Transverse colon (tissue), 4 donors: ENCODE data around the gene GPC6. TPM values are rescaled to one million over a fixed set of nuclear protein-coding genes. Genes with fewer than 3 reads are reported as not detected.

Experiments
- DNase-seq: peaks from one replicate; pipeline ENCODE4 v3.0.0-alpha.2; 2019
- H3K27ac ChIP-seq, 4 donors: fragments of 200-600 bp; sonication (generic); 2 replicates each; pipeline ENCODE4 v1.5.1; 2016 to 2018; ENCODE audit warnings: inconsistent platforms in 4 of 4
- H3K27me3 ChIP-seq: fragments of 200-600 bp; sonication (generic); 2 replicates; pipeline ENCODE4 v1.5.1; 2017; ENCODE audit warnings: inconsistent platforms
- H3K36me3 ChIP-seq, 4 donors: fragments of 200-600 bp; sonication (generic); 2 replicates each; pipeline ENCODE4 v1.5.1; 2017 to 2019; ENCODE audit warnings: inconsistent platforms in 4 of 4
- H3K4me1 ChIP-seq, 4 donors: fragments of 200-600 bp; sonication (generic); 2 replicates each; pipeline ENCODE4 v1.5.1; 2017 to 2020; ENCODE audit warnings: inconsistent platforms in 4 of 4
- H3K4me3 ChIP-seq, 4 donors: fragments of 200-600 bp; sonication (generic); 1 replicate in 1 of 4; 2 replicates in 3 of 4; pipeline versions ENCODE4 v1.5.1 to v1.6.1; 2017 to 2019; ENCODE audit warnings: inconsistent platforms in 4 of 4
- H3K9me3 ChIP-seq, 2 donors: fragments of 200-600 bp; sonication (generic); 2 replicates each; pipeline ENCODE4 v1.5.1; 2017 to 2019; ENCODE audit warnings: inconsistent platforms in 2 of 2
- EP300 ChIP-seq: sonication (generic); formaldehyde crosslinking; IDR thresholded peaks from one replicate; pipeline ENCODE4 v1.6.1; 2017; ENCODE audit warnings: antibody characterized with exemption, low read depth
- POLR2A ChIP-seq: fragments of 450-650 bp; IDR thresholded peaks from one replicate; pipeline ENCODE4 v1.6.1; 2016; ENCODE audit warnings: antibody characterized with exemption, mild to moderate bottlenecking, moderate library complexity
- POLR2AphosphoS5 ChIP-seq, 3 donors: sonication (generic); formaldehyde crosslinking; IDR thresholded peaks; one replicate each; pipeline ENCODE4 v1.6.1; 2016; ENCODE audit warnings: antibody characterized with exemption in 3 of 3
- WGBS, 2 donors: methylation state at CpG; one replicate each; pipeline ENCODE4 v1.1.5; 2018; ENCODE audit warnings: low coverage in 1 of 2; 5-methylcytosine and 5-hydroxymethylcytosine counted together
- in situ Hi-C, 4 donors: fragments of 200-750 bp; cut with MboI; loops; one replicate each; pipeline versions ENCODE4 v1.15.0 to v1.15.1; 2017; ENCODE audit warnings: low sequenced_read_pairs in 3 of 4, low pct_ligation_motif_present in 1 of 4, low pct_unique_long_range_greater_than_20kb in 1 of 4
- intact Hi-C: fragments of 100-400 bp; cut with DNase I; formaldehyde crosslinking; loops from one replicate; pipeline ENCODE4 v1.15.1; 2023; ENCODE audit warnings: low total_unique reads
- total RNA-seq, 4 donors: library from RNA; depleted of rRNA; stranded (reverse); fragments of >200 nt; gene quantifications; one replicate each; pipeline ENCODE4 v1.1.0, GENCODE V29; 2016
- TF ChIP-seq, protein P1 (sequence below), 5 experiments: fragments of 200-600 bp in 3 of 5; fragments of 450-650 bp in 2 of 5; sonication (generic) in 3 of 5; IDR thresholded peaks; 1 replicate in 2 of 5; 2 replicates in 3 of 5; pipeline ENCODE4 v1.5.1; 2016 to 2017; ENCODE audit warnings: antibody characterized with exemption in 5 of 5, inconsistent platforms in 3 of 5, mild to moderate bottlenecking in 2 of 5, moderate library complexity in 1 of 5

Gene GPC6
- total RNA-seq, 4 donors from 2014 or later = 0.75 to 5.7 (median 4.0) TPM

DNA sequence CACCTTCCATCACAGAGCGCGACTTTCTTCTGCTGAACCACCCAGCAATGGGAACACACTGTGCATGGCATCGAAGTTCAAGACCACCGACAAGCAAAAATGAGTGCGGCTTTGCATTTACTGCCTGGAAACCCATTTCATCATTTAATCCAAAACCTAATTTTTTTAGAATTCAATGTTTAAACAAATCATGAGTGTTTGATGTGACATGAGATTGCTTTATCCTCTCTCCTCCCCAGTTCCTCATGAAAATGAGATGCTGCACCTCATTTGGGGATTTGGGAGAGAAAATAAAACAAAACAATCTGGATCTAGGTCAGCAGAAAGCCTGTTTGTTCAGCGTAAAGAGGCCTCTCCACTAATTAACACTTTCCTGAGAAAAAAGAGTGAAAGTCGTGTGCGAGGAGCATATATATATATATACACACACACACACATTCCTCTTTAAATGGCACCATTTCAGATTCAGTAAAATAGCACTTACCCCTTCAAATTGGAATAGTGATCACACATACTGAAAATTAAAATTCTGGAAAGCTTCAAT is 1126.6 kb downstream of the GPC6 start:
- H3K27me3 ChIP-seq = no peaks in the 10 kb centered on the region
- H3K4me3 ChIP-seq = no peak overlapping the region
- no peaks in the 10 kb centered on the region for H3K36me3 ChIP-seq
- DNase-seq = no peak
- intact Hi-C loops = no loop called here
- 90 to 93% methylated on average over 8 of the region's 8 CpGs for WGBS, 2 donors
- TF ChIP-seq POLR2A (no peak), POLR2AphosphoS5 (IDR thresholded peaks at IDR 0.05) (no peak), EP300 (no peak)
- TF ChIP-seq, protein P1, sequence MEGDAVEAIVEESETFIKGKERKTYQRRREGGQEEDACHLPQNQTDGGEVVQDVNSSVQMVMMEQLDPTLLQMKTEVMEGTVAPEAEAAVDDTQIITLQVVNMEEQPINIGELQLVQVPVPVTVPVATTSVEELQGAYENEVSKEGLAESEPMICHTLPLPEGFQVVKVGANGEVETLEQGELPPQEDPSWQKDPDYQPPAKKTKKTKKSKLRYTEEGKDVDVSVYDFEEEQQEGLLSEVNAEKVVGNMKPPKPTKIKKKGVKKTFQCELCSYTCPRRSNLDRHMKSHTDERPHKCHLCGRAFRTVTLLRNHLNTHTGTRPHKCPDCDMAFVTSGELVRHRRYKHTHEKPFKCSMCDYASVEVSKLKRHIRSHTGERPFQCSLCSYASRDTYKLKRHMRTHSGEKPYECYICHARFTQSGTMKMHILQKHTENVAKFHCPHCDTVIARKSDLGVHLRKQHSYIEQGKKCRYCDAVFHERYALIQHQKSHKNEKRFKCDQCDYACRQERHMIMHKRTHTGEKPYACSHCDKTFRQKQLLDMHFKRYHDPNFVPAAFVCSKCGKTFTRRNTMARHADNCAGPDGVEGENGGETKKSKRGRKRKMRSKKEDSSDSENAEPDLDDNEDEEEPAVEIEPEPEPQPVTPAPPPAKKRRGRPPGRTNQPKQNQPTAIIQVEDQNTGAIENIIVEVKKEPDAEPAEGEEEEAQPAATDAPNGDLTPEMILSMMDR (IDR thresholded peaks at IDR 0.05) = no peak
- H3K4me1 ChIP-seq = no peaks in the 10 kb centered on the region
- no peaks in the 10 kb centered on the region for H3K9me3 ChIP-seq
- H3K27ac ChIP-seq = no peak overlapping the region
- in situ Hi-C loops = loop anchor here in 1 of 4 donors (25.0 kb wide), 1 partner anchor 1116 kb away; the partner anchor contains the start of gene GPC6

DNA sequence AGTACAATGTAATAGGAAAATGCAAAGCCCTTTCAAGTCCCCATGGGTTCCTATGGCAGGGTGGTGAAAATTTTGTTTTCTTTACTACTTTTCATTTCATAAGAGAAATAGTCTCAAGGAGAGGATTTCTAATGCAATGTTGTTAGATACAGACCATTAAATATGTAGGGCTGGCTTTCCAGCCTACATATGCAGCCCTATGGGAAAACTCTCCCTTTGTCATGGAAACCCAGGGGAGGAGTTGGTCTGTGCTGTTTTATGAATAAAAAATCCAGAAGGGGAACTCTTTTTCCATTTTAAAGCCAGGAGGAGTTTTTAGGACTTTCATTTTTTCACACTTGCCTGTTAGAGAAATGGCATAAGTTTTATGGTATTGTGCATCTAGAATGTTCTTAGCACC is 1133.3 kb downstream of the GPC6 start:
- no peaks in the 10 kb centered on the region for H3K9me3 ChIP-seq
- intact Hi-C loops (no loop called here), in situ Hi-C loops (loop anchor here in 1 of 4 donors (25.0 kb wide), 1 partner anchor 1123 kb away; the partner anchor contains the start of gene GPC6)
- no peaks in the 10 kb centered on the region for H3K36me3 ChIP-seq
- no peak for DNase-seq
- no peak overlapping the region for H3K27ac ChIP-seq
- no peak overlapping the region for H3K4me3 ChIP-seq
- TF ChIP-seq POLR2AphosphoS5 (IDR thresholded peaks at IDR 0.05) (no peak), POLR2A (no peak), EP300 (no peak)
- TF ChIP-seq, protein P1 (IDR thresholded peaks at IDR 0.05) = no peak
- no peaks in the 10 kb centered on the region for H3K27me3 ChIP-seq
- peaks cover 0 to 2% (median 0%) of the 10 kb centered on the region in 4 donors for H3K4me1 ChIP-seq

DNA sequence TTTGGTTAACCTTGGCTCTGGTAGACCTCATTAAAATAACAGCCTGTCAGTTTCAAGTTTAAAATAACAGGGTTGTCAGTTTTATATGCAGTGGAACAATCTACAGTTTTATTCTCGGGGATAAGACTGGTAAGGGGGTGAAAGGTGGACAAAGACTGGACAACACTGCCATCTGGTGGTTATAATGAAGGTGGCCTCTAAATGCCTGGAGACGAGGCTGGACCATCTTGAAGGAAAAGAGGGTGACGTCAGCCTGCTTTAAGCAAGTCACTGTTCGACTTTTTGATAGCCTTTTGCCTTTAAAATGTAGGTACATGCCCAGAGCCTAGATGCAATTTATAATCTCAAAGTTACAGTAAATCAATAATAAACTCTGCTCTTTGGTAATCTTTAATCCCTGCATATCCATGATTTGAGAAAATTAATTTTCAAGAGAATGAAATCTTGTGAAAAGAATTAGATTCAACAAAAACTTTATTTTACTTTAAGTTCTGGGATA is 1135.9 kb downstream of the GPC6 start:
- peak; percentile 50 for DNase-seq
- H3K27ac ChIP-seq = no peak overlapping the region
- H3K36me3 ChIP-seq = no peaks in the 10 kb centered on the region
- in situ Hi-C loops = loop anchor here in 1 of 4 donors (25.0 kb wide), 1 partner anchor 1125 kb away; the partner anchor contains the start of gene GPC6
- H3K27me3 ChIP-seq = no peaks in the 10 kb centered on the region
- 0% methylated on average over 4 of the region's 4 CpGs for WGBS, 2 donors
- no peak for TF ChIP-seq EP300
- TF ChIP-seq, protein P1 (IDR thresholded peaks at IDR 0.05) = peak; percentile 83 to 90 (median 84)
- intact Hi-C loops = no loop called here
- no peak overlapping the region for H3K4me3 ChIP-seq
- H3K9me3 ChIP-seq = no peaks in the 10 kb centered on the region
- H3K4me1 ChIP-seq = peaks cover 0 to 2% (median 0%) of the 10 kb centered on the region in 4 donors

- 75 to 82% methylated on average over 4 of the region's 4 CpGs for WGBS, 2 donors
- in situ Hi-C loops = loop anchor here in 1 of 4 donors (25.0 kb wide), 1 partner anchor 1129 kb away; the partner anchor contains the start of gene GPC6
- Histone ChIP-seq H3K4me1 (peaks cover 0 to 2% (median 0%) of the 10 kb centered on the region in 4 donors), H3K36me3 (no peaks in the 10 kb centered on the region), H3K27ac (no peak overlapping the region), H3K9me3 (no peaks in the 10 kb centered on the region), H3K4me3 (no peak overlapping the region), H3K27me3 (no peaks in the 10 kb centered on the region)
- intact Hi-C loops = no loop called here
- DNase-seq = no peak
- TF ChIP-seq EP300 (no peak), POLR2A (no peak), POLR2AphosphoS5 (IDR thresholded peaks at IDR 0.05) (no peak)
- TF ChIP-seq, protein P1 (IDR thresholded peaks at IDR 0.05) = no peak
These were observed 1140.1 kb downstream of the GPC6 start for GRCh38 chr13:94366677-94367076.
